MM.1S (cell line): ENCODE results near the gene GRK3.

Source experiments
- DNase-seq: peaks from one replicate; pipeline ENCODE4 v3.0.0-alpha.2; 2015
- H2AFZ ChIP-seq: fragments of 300-600 bp; sonication (generic); 2 replicates; pipeline ENCODE4 v1.6.0; 2016; ENCODE audit warnings: antibody characterized with exemption, low read length
- H3F3A ChIP-seq: fragments of 300-600 bp; sonication (generic); 2 replicates; pipeline ENCODE4 v1.6.1; 2016; ENCODE audit warnings: mild to moderate bottlenecking, antibody characterized with exemption, low read length, moderate library complexity, mixed read lengths; ENCODE audit not compliant: insufficient read depth
- H3K27ac ChIP-seq: fragments of 300-600 bp; sonication (generic); 2 replicates; pipeline ENCODE4 v1.5.1; 2016; ENCODE audit warnings: mild to moderate bottlenecking, low read length
- H3K27me3 ChIP-seq: fragments of 300-600 bp; sonication (generic); replicated peaks from 2 replicates; pipeline ENCODE4 v1.6.0; 2016; ENCODE audit warnings: low read length; ENCODE audit not compliant: insufficient read depth
- H3K36me3 ChIP-seq: fragments of 300-600 bp; sonication (generic); replicated peaks from 2 replicates; pipeline ENCODE4 v1.6.1; 2016; ENCODE audit warnings: mild to moderate bottlenecking, low read length, mixed read lengths; ENCODE audit not compliant: insufficient read depth
- H3K4me1 ChIP-seq: fragments of 300-600 bp; sonication (generic); 2 replicates; pipeline ENCODE4 v1.6.1; 2016; ENCODE audit warnings: low read length, mixed read lengths
- H3K4me2 ChIP-seq: fragments of 300-600 bp; sonication (generic); 2 replicates; pipeline ENCODE4 v1.6.0; 2016; ENCODE audit warnings: low read depth, low read length
- H3K4me3 ChIP-seq: fragments of 300-600 bp; sonication (generic); 2 replicates; pipeline ENCODE4 v1.5.1; 2016; ENCODE audit warnings: low read length, mixed read lengths
- H3K79me2 ChIP-seq: fragments of 300-600 bp; sonication (generic); 2 replicates; pipeline ENCODE4 v1.6.1; 2016; ENCODE audit warnings: mixed run types, low read length, mixed read lengths
- H3K9ac ChIP-seq: fragments of 300-600 bp; sonication (generic); 2 replicates; pipeline ENCODE4 v1.6.1; 2016; ENCODE audit warnings: low read length, mixed read lengths
- H3K9me2 ChIP-seq: fragments of 300-600 bp; sonication (generic); replicated peaks from 2 replicates; pipeline ENCODE4 v1.6.1; 2016; ENCODE audit warnings: mild to moderate bottlenecking, low read length, mixed read lengths; ENCODE audit not compliant: insufficient read depth
- H3K9me3 ChIP-seq: fragments of 300-600 bp; sonication (generic); replicated peaks from 2 replicates; pipeline ENCODE4 v1.6.1; 2016; ENCODE audit warnings: mild to moderate bottlenecking, low read length, mixed read lengths; ENCODE audit not compliant: insufficient read depth
- H4K20me1 ChIP-seq: fragments of 300-600 bp; sonication (generic); 2 replicates; pipeline ENCODE4 v1.6.1; 2016; ENCODE audit warnings: mild to moderate bottlenecking, low read length, moderate library complexity, mixed read lengths; ENCODE audit not compliant: insufficient read depth
- EZH2 ChIP-seq: fragments of 300-600 bp; sonication (generic); optimal IDR thresholded peaks from 2 replicates; pipeline ENCODE3; 2017; ENCODE audit warnings: low read depth, mild to moderate bottlenecking, antibody characterized with exemption, low read length, mixed read lengths
- EZH2phosphoT487 ChIP-seq: fragments of 300-600 bp; sonication (generic); IDR thresholded peaks from 2 replicates; pipeline ENCODE4 v1.6.1; 2018; ENCODE audit warnings: antibody characterized with exemption, low read length
- TF ChIP-seq, protein P1 (sequence below): fragments of 300-600 bp; sonication (generic); IDR thresholded peaks from 2 replicates; pipeline ENCODE4 v1.5.1; 2016; ENCODE audit warnings: antibody characterized with exemption, low read length, mixed read lengths

The GRK3 gene

DNA sequence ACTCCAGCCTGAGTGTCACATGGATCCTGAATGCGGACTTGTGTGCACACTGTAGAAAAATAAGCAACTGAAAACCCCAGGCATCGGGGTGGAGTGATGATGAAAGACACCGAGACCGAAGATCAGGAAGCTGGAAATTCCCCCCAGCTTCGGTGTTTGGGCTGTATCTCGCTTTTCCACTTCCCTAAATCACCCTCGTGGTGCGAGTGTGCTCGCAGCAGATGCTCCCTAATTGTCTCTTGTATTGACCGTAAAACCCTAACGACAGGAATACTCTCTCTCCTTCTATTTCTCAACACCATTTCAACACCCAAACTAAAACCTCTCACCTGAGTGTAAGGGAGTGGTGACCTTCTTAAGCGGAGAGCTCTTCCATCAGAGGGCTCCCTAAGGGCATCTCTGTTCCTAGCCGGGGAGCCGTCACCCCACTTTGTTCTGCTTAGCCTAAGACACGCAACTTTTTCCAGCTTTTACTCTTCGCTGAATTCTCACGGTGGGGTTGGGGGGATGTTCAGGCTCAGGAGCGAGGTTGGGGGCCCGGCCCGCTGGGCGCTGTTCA is 635 bp upstream of the GRK3 start:
- Histone ChIP-seq H3K27ac (no peak overlapping the region), H3K27me3 (no peaks in the 10 kb centered on the region), H3K36me3 (no peaks in the 10 kb centered on the region), H2AFZ (peak overlapping the region; percentile 89), H3F3A (0 out of 2 replicates have a peak, but pooled peaks cover 5% of the 10 kb centered on the region), H3K4me3 (peak overlapping the region; percentile 63), H3K4me1 (no peaks in the 10 kb centered on the region), H3K9me3 (no peaks in the 10 kb centered on the region), H3K4me2 (peak overlapping the region; percentile 58), H3K9ac (peak overlapping the region; percentile 9; the same call in 1 of the 2 replicates), H3K9me2 (no peaks in the 10 kb centered on the region), H4K20me1 (no peaks in the 10 kb centered on the region), H3K79me2 (no peaks in the 10 kb centered on the region)
- TF ChIP-seq, protein P1, sequence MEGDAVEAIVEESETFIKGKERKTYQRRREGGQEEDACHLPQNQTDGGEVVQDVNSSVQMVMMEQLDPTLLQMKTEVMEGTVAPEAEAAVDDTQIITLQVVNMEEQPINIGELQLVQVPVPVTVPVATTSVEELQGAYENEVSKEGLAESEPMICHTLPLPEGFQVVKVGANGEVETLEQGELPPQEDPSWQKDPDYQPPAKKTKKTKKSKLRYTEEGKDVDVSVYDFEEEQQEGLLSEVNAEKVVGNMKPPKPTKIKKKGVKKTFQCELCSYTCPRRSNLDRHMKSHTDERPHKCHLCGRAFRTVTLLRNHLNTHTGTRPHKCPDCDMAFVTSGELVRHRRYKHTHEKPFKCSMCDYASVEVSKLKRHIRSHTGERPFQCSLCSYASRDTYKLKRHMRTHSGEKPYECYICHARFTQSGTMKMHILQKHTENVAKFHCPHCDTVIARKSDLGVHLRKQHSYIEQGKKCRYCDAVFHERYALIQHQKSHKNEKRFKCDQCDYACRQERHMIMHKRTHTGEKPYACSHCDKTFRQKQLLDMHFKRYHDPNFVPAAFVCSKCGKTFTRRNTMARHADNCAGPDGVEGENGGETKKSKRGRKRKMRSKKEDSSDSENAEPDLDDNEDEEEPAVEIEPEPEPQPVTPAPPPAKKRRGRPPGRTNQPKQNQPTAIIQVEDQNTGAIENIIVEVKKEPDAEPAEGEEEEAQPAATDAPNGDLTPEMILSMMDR, result no peak
- TF ChIP-seq EZH2phosphoT487 (no peak), EZH2 (no peak)
- DNase-seq, result no peak

DNA sequence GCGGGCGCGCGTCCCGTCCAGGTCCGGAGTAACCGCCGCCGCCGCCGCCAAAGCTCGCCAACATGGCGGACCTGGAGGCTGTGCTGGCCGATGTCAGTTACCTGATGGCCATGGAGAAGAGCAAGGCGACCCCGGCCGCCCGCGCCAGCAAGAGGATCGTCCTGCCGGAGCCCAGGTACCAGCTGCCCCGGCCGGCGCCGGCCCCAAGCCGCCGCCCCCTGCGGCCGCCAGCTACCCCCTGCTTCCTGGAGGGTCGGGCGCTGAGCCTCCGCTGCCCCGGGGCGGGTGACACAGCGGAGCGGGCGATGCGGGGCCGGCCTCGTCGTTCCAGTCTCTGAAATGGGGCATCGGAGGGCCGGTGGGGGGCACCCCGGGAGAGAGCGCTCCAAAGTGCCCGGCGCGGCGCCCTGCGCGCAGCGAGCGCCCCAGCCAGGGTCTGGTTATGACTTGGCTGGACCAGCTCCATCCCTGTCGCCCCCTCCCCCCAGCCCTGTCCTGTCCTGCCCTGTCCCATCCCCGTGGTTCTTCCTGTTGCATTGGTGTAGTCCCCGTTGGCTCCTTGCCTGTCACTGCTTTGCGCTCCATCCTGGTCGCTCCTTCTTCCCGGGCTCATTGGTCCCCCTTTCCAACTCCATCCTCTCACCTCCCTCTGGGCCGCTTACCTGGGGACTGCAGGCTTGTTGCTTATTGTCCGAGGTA is 653 bp downstream of the GRK3 start:
- no peaks in the 10 kb centered on the region for H4K20me1 ChIP-seq
- H3K9me3 ChIP-seq, result no peaks in the 10 kb centered on the region
- H3K36me3 ChIP-seq, result no peaks in the 10 kb centered on the region
- no peaks in the 10 kb centered on the region for H3K79me2 ChIP-seq
- H3K27me3 ChIP-seq, result no peaks in the 10 kb centered on the region
- H3K27ac ChIP-seq, result no peak overlapping the region
- 0 out of 2 replicates have a peak, but pooled peaks cover 5% of the 10 kb centered on the region for H3F3A ChIP-seq
- TF ChIP-seq EZH2phosphoT487 (no peak), EZH2 (no peak)
- TF ChIP-seq, protein P1, result no peak
- H3K9me2 ChIP-seq, result no peaks in the 10 kb centered on the region
- peak overlapping the region; percentile 63 for H2AFZ ChIP-seq
- H3K4me2 ChIP-seq, result peak overlapping the region; percentile 73
- DNase-seq, result no peak
- peak overlapping the region; percentile 73 for H3K4me3 ChIP-seq
- peak overlapping the region; percentile 48; the same call in 1 of the 2 replicates for H3K9ac ChIP-seq
- H3K4me1 ChIP-seq, result no peaks in the 10 kb centered on the region

DNA sequence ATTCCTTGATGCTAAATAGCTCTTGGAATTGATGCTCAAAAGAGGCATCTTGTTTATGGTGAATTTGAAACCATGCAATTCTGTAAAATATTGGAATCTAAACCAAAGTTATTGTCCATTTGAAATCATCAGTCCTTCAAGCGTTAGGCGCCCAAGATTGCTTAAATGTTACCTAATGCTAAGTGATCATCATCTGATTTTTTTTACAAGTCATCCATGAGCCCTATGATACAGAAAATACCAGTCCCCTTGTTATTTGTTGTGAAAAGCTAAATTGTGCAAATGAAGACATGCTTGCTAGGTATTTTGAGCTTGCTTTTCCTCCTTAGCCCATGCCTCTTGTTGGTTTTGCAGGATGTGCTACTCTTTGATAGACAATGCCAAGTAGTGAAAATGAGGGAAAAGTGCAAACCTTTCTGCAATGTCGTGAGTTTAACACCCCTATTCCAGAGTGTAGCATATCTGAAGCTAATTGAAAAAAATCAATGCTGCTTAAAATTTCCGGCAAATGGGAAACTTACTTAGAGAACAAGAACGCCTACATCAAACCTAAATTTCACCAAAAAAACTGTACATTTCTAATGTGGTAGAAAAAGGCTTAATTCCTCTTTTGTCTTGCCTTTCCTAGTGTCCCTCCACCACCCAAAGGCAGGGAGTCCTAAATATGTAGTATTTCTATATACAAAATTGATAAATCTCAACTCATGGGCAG is 1.9 kb downstream of the GRK3 start:
- no peak overlapping the region for H3K9ac ChIP-seq
- no peaks in the 10 kb centered on the region for H3K79me2 ChIP-seq
- no peak overlapping the region for H3K4me2 ChIP-seq

More for the DNA sequence above, 1.9 kb downstream of the GRK3 start:
- H3K36me3 ChIP-seq, result no peaks in the 10 kb centered on the region
- H2AFZ ChIP-seq, result no peak overlapping the region
- no peak for TF ChIP-seq EZH2
- no peak for TF ChIP-seq EZH2phosphoT487
- TF ChIP-seq, protein P1, result no peak
- no peaks in the 10 kb centered on the region for H3K27me3 ChIP-seq
- H3K27ac ChIP-seq, result no peak overlapping the region
- H3K4me1 ChIP-seq, result no peaks in the 10 kb centered on the region
- H3K9me2 ChIP-seq, result no peaks in the 10 kb centered on the region
- 0 out of 2 replicates have a peak, but pooled peaks cover 5% of the 10 kb centered on the region for H3F3A ChIP-seq
- no peak overlapping the region for H3K4me3 ChIP-seq
- no peak for DNase-seq
- no peaks in the 10 kb centered on the region for H4K20me1 ChIP-seq
- H3K9me3 ChIP-seq, result no peaks in the 10 kb centered on the region
